ENCODE measurements around the gene CAMKV. TPM values are rescaled to one million over a fixed set of nuclear protein-coding genes. Genes with fewer than 3 reads are reported as not detected.

Gene CAMKV
- polyA plus RNA-seq, 1 of the 3 experiments (the other 2 are of a cell fraction), result 0.53 TPM

DNA sequence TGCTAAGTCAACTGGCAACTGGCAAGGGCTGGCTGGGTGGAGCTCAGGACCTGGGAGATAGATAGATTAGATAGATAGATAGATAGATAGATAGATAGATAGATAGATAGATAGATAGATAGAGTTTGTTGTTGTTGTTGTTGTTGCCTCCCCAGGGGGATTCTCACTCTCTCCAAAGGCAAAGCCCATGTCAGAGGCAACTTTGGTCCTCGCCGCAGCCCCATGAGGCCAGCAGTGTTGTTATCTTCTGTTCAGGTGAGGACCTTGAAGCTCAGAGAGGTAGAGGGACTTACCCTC lies 41.4 kb upstream of the CAMKV start:
- CTCF ChIA-PET, result interaction anchor here (0.9 to 1.8 kb wide), 3 partner anchors 19 to 108 kb away, joined by 4 to 6 read pairs (median 5); partner anchors contain the start of genes INKA1 and MON1A
- H2AFZ ChIP-seq (ENCODE audit: low read depth), result no peak overlapping the region

DNA sequence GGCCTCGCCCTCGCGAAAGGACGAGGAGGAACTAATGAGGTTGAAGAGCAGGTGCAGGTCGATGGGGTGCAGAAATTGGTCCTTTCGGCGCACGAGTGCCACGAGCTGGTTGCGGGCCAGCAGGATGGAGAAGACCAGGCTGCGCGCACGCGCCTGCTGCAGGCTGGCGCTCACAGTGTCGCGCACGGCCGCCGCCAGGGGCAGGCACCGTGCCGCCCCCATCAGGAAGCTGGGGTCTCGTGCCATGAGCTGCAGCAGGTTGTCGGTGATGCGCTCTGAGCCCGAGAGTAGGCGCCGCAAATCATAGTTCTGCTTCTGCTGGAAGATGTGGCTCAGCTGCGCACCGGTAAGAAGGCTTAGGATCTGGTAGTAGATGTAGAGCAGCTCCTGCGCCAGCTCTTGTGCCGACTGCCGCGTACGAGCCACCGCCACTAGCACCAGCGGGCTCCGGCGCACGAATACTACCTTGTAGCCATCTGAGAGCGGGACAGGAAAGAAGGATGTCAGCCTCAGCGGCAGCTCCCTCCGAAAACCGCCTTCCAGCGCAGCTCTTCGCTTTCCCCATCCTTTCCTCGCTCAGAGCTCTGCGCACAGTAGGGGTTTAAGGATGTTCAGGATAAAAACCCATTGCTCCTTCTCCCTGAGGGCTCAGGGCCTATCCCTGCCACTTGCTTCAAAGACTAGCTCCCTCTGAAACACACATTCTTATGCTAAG lies 40.9 kb upstream of the CAMKV start:
- H3K4me3 ChIP-seq (ENCODE audit: low read depth in 2 of 2, low read length in 1 of 2), result no peak overlapping the region
- no peaks in the 10 kb centered on the region for H3K9me3 ChIP-seq
- DNase-seq, result peak; percentile 14
- H3F3A ChIP-seq (replicated peaks; ENCODE audit: insufficient read depth), result no peaks in the 10 kb centered on the region
- peaks cover 0 to 7% of the 10 kb centered on the region in 2 experiments for H3K36me3 ChIP-seq (replicated peaks in 1 of 2; ENCODE audit: control insufficient read depth in 1 of 2, insufficient read depth in 2 of 2, low read length in 1 of 2)
- no peaks in the 10 kb centered on the region for H3K79me2 ChIP-seq (ENCODE audit: insufficient read depth)
- H3K9me2 ChIP-seq, result no peaks in the 10 kb centered on the region
- WGBS (ENCODE audit: low lambda C conversion rate), result 96% methylated on average over 29 of the region's 48 CpGs
- H3K4me1 ChIP-seq (ENCODE audit: control insufficient read depth in 1 of 2, insufficient read depth in 2 of 2, low read depth in 1 of 2, low read length in 1 of 2), result peaks cover 0 to 3% of the 10 kb centered on the region in 2 experiments; a peak in 1 of 4 replicates
- no peak overlapping the region for H3K27ac ChIP-seq (ENCODE audit: low read depth in 2 of 2, low read length in 1 of 2)
- ChIA-PET POLR2A (no interaction called here), CTCF (interaction anchor here (0.9 to 1.8 kb wide), 3 partner anchors 19 to 108 kb away, joined by 4 to 6 read pairs (median 5); partner anchors contain the start of genes INKA1 and MON1A)
- no peaks in the 10 kb centered on the region for H4K20me1 ChIP-seq (ENCODE audit: insufficient read depth)
- TF ChIP-seq POLR2AphosphoS5 (IDR thresholded peaks at IDR 0.05; ENCODE audit: low read depth, low read length), result no peak
- TF ChIP-seq, protein P1, sequence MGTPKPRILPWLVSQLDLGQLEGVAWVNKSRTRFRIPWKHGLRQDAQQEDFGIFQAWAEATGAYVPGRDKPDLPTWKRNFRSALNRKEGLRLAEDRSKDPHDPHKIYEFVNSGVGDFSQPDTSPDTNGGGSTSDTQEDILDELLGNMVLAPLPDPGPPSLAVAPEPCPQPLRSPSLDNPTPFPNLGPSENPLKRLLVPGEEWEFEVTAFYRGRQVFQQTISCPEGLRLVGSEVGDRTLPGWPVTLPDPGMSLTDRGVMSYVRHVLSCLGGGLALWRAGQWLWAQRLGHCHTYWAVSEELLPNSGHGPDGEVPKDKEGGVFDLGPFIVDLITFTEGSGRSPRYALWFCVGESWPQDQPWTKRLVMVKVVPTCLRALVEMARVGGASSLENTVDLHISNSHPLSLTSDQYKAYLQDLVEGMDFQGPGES (IDR thresholded peaks at IDR 0.05; ENCODE audit: low read depth, low read length), result no peak
- TF ChIP-seq NRF1 (IDR thresholded peaks at IDR 0.05; ENCODE audit: low read depth, low read length), result no peak
- no peak overlapping the region for H3K4me2 ChIP-seq
- no peak overlapping the region for H2AFZ ChIP-seq (ENCODE audit: low read depth)
- H3K27me3 ChIP-seq (ENCODE audit: insufficient read depth), result no peaks in the 10 kb centered on the region
- H3K9ac ChIP-seq, result no peak overlapping the region

More for the DNA sequence above, 41.4 kb upstream of the CAMKV start:
- no peaks in the 10 kb centered on the region for H3K9me2 ChIP-seq
- no peaks in the 10 kb centered on the region for H3K27me3 ChIP-seq (ENCODE audit: insufficient read depth)
- H3K9ac ChIP-seq, result no peak overlapping the region
- H3K27ac ChIP-seq (ENCODE audit: low read depth in 2 of 2, low read length in 1 of 2), result no peak overlapping the region
- no peaks in the 10 kb centered on the region for H3K9me3 ChIP-seq
- peaks cover 0 to 3% of the 10 kb centered on the region in 2 experiments; a peak in 1 of 4 replicates for H3K4me1 ChIP-seq (ENCODE audit: control insufficient read depth in 1 of 2, insufficient read depth in 2 of 2, low read depth in 1 of 2, low read length in 1 of 2)
- no peaks in the 10 kb centered on the region for H3K79me2 ChIP-seq (ENCODE audit: insufficient read depth)
- H3F3A ChIP-seq (replicated peaks; ENCODE audit: insufficient read depth), result no peaks in the 10 kb centered on the region
- POLR2A ChIA-PET, result no interaction called here
- H3K36me3 ChIP-seq (replicated peaks in 1 of 2; ENCODE audit: control insufficient read depth in 1 of 2, insufficient read depth in 2 of 2, low read length in 1 of 2), result peaks cover 0 to 7% of the 10 kb centered on the region in 2 experiments
- no peak for TF ChIP-seq RXRA (IDR thresholded peaks at IDR 0.05; ENCODE audit: borderline replicate concordance, low read depth)
- TF ChIP-seq, protein P2, sequence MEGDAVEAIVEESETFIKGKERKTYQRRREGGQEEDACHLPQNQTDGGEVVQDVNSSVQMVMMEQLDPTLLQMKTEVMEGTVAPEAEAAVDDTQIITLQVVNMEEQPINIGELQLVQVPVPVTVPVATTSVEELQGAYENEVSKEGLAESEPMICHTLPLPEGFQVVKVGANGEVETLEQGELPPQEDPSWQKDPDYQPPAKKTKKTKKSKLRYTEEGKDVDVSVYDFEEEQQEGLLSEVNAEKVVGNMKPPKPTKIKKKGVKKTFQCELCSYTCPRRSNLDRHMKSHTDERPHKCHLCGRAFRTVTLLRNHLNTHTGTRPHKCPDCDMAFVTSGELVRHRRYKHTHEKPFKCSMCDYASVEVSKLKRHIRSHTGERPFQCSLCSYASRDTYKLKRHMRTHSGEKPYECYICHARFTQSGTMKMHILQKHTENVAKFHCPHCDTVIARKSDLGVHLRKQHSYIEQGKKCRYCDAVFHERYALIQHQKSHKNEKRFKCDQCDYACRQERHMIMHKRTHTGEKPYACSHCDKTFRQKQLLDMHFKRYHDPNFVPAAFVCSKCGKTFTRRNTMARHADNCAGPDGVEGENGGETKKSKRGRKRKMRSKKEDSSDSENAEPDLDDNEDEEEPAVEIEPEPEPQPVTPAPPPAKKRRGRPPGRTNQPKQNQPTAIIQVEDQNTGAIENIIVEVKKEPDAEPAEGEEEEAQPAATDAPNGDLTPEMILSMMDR (IDR thresholded peaks at IDR 0.05), result no peak
- H3K4me3 ChIP-seq (ENCODE audit: low read depth in 2 of 2, low read length in 1 of 2), result no peak overlapping the region
- WGBS (ENCODE audit: low lambda C conversion rate), result 94% methylated on average over 2 of the region's 2 CpGs
- H4K20me1 ChIP-seq (ENCODE audit: insufficient read depth), result no peaks in the 10 kb centered on the region
- no peak for DNase-seq
- H3K4me2 ChIP-seq, result no peak overlapping the region
